HG03095 (cell line): ENCODE measurements around the gene MCOLN2.
"Not testable (repeated sequence)": the region's sequence is repeated elsewhere in the genome, so short reads cannot be mapped to it uniquely, and the experiment has no call there.

Experiments
- ATAC-seq: cut with Tn5 transposase; IDR thresholded peaks from one replicate; pipeline ENCODE4 v1.9.1; 2021; ENCODE audit warnings: moderate library complexity; ENCODE audit not compliant: unreplicated experiment

The MCOLN2 gene

DNA sequence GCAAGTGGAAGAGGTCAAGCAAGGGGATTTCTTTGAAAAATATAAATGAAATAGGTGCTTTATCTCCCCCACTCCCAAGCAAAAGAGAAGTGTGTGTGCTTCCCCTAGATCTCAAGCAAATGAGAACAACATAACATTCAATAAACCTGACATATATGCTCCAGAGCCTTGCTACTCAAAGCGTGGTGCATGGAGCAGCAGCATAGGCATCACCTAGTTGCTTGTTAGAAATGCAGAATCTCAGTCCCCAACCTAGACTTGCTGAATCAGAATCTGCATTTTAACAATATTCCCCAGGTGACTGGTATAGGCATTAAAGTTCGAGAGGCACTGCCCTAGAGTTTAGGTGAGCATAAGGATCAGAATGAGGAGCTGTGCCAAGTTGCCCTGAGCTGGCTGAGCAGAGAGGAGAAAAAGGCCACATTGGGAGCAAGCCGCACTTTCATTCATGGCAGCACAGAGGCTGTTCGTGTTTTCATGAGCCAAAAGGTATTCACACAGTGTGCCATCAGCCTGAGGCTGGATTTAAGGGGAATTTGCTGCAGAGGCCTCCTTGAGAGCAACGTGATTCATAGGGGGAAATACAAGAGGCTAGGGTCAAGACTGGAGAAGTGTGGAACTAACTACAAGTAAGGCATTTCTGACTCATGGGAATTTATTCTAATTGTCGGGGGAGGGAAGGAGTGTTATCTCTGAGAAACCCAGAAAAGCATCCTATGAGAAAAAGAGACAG is 89.7 kb downstream of the MCOLN2 start:
- ATAC-seq = no peak

DNA sequence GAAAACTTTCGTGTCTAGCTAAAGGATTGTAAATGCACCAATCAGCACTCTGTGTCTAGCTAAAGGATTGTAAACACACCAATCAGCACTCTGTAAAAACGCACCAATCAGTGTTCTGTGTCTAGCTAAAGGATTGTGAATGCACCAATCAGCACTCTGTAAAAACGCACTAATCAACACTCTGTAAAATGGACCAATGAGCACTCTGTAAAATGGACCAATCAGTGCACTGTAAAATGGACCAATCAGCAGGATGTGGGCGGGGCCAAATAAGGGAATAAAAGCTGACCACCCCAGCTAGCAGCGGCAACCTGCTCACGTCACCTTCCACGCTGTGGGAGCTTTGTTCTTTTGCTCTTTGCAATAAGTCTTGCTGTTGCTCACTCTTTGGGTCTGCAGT is 94.2 kb downstream of the MCOLN2 start:
- not testable (repeated sequence) for ATAC-seq

GRCh38 chr1:84899969-84900368 is 96.9 kb downstream of the MCOLN2 start:
- no peak for ATAC-seq

- no peak for ATAC-seq
These were observed 100.6 kb downstream of the MCOLN2 start for GRCh38 chr1:84896279-84896678.

GRCh38 chr1:84892705-84893618 is 104.0 kb downstream of the MCOLN2 start, which contains the start of gene LPAR3:
TSS of gene LPAR3 (minus strand) at chr1:84893206. CDS start at chr1:84866120, 27,086 bp downstream.
- no peak for ATAC-seq

DNA sequence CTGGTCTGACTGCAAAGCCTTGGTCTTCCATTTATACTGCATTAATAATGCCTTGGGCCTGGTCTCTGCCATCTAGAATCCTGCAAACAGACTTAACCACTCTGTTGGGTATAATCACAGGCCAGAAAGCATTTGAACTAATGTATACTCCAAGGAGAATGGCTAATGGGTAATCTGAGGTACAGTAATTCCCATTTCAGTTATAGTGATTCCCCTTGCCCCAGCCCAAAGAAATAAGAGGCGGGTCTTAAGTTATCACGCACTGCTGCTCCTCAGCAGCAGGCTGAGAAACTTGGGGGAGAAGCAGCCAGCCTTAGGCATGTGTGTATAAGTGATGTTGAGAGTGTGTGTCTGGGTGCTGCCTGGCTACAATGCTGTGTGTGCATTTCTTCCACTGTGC is 106.3 kb downstream of the MCOLN2 start:
- no peak for ATAC-seq

- no peak for ATAC-seq
These were observed 107.5 kb downstream of the MCOLN2 start for GRCh38 chr1:84889437-84889836.

DNA sequence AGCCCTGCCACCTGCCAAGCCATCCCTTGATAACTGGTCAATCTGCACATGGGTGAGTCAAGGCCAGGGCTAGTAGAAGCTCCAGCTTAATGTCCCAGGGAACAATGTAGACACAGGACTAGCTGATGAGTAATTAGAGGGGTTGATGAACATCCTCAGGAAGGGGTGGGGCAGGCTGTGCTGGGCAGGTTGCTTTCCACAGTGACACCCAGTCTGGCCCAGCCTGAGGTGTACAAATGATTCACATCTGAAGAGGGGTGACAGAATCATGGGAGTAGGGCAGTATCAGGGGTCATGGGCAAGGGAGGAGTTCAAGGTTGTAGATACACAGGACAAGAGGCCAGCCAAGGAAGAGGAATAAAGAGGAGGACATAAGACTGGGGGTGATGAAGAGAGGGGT is 108.2 kb downstream of the MCOLN2 start:
- ATAC-seq = no peak

- no peak for ATAC-seq
These were observed 109.5 kb downstream of the MCOLN2 start for GRCh38 chr1:84887261-84887934.

GRCh38 chr1:84885469-84885868 is 111.4 kb downstream of the MCOLN2 start:
- no peak for ATAC-seq

DNA sequence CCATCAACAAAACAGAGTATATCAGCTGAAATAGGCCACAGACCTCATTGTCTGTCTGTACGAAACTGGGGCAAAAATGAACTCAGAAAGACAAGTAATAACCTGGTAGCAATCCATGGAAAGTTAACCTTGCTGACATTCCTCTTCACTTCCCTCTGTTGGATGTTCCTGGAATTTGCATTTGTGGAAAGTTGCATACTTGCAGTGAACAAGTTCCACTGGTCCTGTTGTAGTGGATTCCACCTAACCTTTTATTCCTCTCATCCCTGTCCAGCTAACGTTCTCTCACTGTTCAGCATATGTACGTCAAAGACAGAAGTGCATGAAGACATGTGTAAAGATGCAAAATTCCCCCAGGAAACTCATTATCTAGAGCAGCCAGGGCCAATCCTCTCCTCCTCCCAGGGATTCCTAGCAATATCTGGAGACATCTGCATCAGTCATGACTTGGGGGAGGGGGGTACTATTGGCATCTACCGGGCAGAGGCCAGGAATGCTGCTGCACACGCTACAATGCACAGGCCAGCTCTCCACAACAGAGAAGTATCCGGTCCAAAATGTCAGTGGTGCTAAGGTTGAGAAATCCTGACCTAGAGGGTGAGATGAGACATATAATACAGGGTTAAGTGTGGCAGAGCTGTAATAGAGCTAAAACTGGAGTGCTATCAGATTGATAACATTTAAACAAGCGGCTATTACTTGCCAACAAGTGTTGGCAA is 112.1 kb downstream of the MCOLN2 start:
- ATAC-seq = no peak

- no peak for ATAC-seq
These were observed 113.6 kb downstream of the MCOLN2 start for GRCh38 chr1:84883286-84883685.

GRCh38 chr1:84877592-84877991 is 119.3 kb downstream of the MCOLN2 start:
- ATAC-seq = no peak

DNA sequence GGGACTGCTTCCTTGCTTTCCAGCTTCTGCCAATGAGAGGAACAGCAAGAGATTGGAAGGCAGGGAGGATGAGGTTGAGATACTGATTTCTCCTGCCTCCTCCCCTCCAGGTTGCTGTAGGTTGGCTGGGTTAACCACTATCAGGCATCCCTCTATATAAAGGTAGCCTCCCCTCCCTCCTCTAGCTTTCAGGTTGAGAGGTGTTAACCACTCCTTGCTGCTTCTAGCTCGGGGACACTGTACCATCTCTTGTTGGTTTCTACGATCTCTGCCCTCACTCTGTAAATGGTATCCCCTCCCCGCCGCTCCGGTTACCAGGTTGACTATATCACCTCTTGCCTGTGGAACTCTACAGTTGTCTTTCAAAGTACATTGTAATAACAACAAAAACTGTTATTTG is 120.6 kb downstream of the MCOLN2 start:
- no peak for ATAC-seq
